Activated CD4-positive, alpha-beta T cell treated with anti-CD3 and anti-CD28 coated beads for 36 hours (primary cell): ENCODE results near the gene NFAT5. TPM values are rescaled to one million over a fixed set of nuclear protein-coding genes. Genes with fewer than 3 reads are reported as not detected.
"Not testable (repeated sequence)": the region's sequence is repeated elsewhere in the genome, so short reads cannot be mapped to it uniquely, and the experiment has no call there.

Source experiments
- ATAC-seq: fragments of 200-7000 bp; cut with Tn5 transposase; one replicate; pipeline ENCODE4 v1.10.0; 2021; ENCODE audit warnings: mild to moderate bottlenecking, moderate library complexity
- CTCF ChIA-PET: fragments of 350-600 bp; sonication (Branson Sonifier 250); formaldehyde crosslinking; loops from one replicate; lab custom pipeline; 2021; ENCODE audit warnings: antibody characterized with exemption; lab: Charles Lee
- POLR2A ChIA-PET: fragments of 350-600 bp; sonication (Branson Sonifier 250); formaldehyde crosslinking; loops from one replicate; lab custom pipeline; 2021; ENCODE audit warnings: antibody characterized with exemption, inconsistent platforms; lab: Charles Lee
- DNase-seq: peaks from one replicate; pipeline ENCODE4 v3.0.0-alpha.2; 2020
- H3K27ac Mint-ChIP-seq: one replicate; pipeline ENCODE4 v1.8.0; 2021; ENCODE audit warnings: mixed read lengths
- H3K27me3 Mint-ChIP-seq: one replicate; pipeline ENCODE4 v1.8.0; 2021; ENCODE audit warnings: mixed read lengths
- H3K36me3 Mint-ChIP-seq: one replicate; pipeline ENCODE4 v1.8.0; 2021; ENCODE audit warnings: low read depth, mixed read lengths
- H3K4me1 Mint-ChIP-seq: one replicate; pipeline ENCODE4 v1.8.0; 2021; ENCODE audit warnings: mixed read lengths
- H3K4me3 Mint-ChIP-seq: one replicate; pipeline ENCODE4 v1.8.0; 2021; ENCODE audit warnings: mild to moderate bottlenecking, moderate library complexity, mixed read lengths
- H3K9me3 Mint-ChIP-seq: one replicate; pipeline ENCODE4 v1.8.0; 2021; ENCODE audit warnings: low read depth, mixed read lengths
- intact Hi-C, 2 experiments: fragments of 100-400 bp; cut with DNase I in 1 of 2; cut with micrococcal nuclease in 1 of 2; formaldehyde crosslinking; loops; one replicate each; pipeline versions ENCODE4 v1.14.2 to v1.15.1; 2022 to 2024; cut with DNase I, micrococcal nuclease
- total RNA-seq, 2 experiments: library from RNA; stranded (reverse); gene quantifications; one replicate each; pipeline ENCODE4 v1.2.3, GENCODE V29; 2021

The NFAT5 gene
- 10 to 100 TPM; 29.6 to 37.9 TPM for total RNA-seq

- CTCF ChIA-PET, result interaction anchor here (1.1 kb wide), 1 partner anchor 173 kb away, joined by 3 read pairs; no protein-coding TSS in a partner anchor
- peak within 1 kb of the TSS; percentile 99 for H3K27ac Mint-ChIP-seq
- peak; percentile 25 for ATAC-seq
- H3K27me3 Mint-ChIP-seq, result no peaks in the 10 kb centered on the region
- no peaks in the 10 kb centered on the region for H3K9me3 Mint-ChIP-seq
- H3K4me1 Mint-ChIP-seq, result peaks cover 54% of the 10 kb centered on the region
- H3K36me3 Mint-ChIP-seq, result peaks cover 24% of the 10 kb centered on the region
- POLR2A ChIA-PET, result interaction anchor here (1.4 to 2.2 kb wide), 2 partner anchors 7 to 96 kb away, joined by 3 to 6 read pairs; no protein-coding TSS in a partner anchor
- peak within 1 kb of the TSS; percentile 99 for H3K4me3 Mint-ChIP-seq
- intact Hi-C loops, result loop anchor here (1.0 to 10.0 kb wide), 15 partner anchors 42 to 1481 kb away; partner anchors contain the start of genes PDF (in 2 of the 2), CHTF8 (in 1 of the 2), COG8 (in 1 of the 2) and CYB5B (in 1 of the 2)
- peak; percentile 94 for DNase-seq
Observed at GRCh38 chr16:69565671-69566239, at the start of gene NFAT5. Gene NFAT5 (plus strand): TSS chr16:69565966. CDS start chr16:69566302, 336 bp downstream.

DNA sequence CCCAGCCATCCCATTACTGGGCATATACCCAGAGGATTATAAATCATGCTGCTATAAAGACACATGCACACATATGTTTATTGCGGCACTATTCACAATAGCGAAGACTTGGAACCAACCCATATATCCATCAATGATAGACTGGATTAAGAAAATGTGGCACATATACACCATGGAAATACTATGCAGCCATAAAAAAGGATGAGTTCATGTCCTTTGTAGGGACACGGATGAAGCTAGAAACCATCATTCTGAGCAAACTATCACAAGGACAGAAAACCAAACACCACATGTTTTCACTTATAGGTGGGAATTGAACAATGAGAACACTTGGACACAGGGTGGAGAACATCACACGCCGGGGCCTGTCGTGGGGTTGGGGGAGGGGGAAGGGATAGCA, 47.9 kb upstream of the NFAT5 start:
- H3K36me3 Mint-ChIP-seq, H3K9me3 Mint-ChIP-seq, H3K4me3 Mint-ChIP-seq, intact Hi-C loops, H3K27me3 Mint-ChIP-seq, ATAC-seq, H3K27ac Mint-ChIP-seq, DNase-seq, POLR2A ChIA-PET, CTCF ChIA-PET: not testable (repeated sequence)
- peaks cover 34% of the 10 kb centered on the region for H3K4me1 Mint-ChIP-seq

GRCh38 chr16:69520413-69520799, 45.4 kb upstream of the NFAT5 start:
- ATAC-seq (no peak), DNase-seq (no peak)
- peaks cover 2% of the 10 kb centered on the region for H3K9me3 Mint-ChIP-seq
- POLR2A ChIA-PET, result interaction anchor here (0.8 kb wide), 1 partner anchor 95 kb away, joined by 6 read pairs; no protein-coding TSS in a partner anchor
- intact Hi-C loops, result loop anchor here in 1 of 2 experiments (5.0 kb wide), 1 partner anchor 42 kb away; no protein-coding TSS in a partner anchor
- no peaks in the 10 kb centered on the region for H3K27me3 Mint-ChIP-seq
- peaks cover 26% of the 10 kb centered on the region for H3K4me1 Mint-ChIP-seq
- peaks cover 1% of the 10 kb centered on the region for H3K36me3 Mint-ChIP-seq
- no peak overlapping the region for H3K4me3 Mint-ChIP-seq
- H3K27ac Mint-ChIP-seq, result peak overlapping the region; percentile 85
- CTCF ChIA-PET, result interaction anchor here (0.7 to 1.1 kb wide), 4 partner anchors 18 to 124 kb away, joined by 3 to 4 read pairs (median 3); no protein-coding TSS in a partner anchor

DNA sequence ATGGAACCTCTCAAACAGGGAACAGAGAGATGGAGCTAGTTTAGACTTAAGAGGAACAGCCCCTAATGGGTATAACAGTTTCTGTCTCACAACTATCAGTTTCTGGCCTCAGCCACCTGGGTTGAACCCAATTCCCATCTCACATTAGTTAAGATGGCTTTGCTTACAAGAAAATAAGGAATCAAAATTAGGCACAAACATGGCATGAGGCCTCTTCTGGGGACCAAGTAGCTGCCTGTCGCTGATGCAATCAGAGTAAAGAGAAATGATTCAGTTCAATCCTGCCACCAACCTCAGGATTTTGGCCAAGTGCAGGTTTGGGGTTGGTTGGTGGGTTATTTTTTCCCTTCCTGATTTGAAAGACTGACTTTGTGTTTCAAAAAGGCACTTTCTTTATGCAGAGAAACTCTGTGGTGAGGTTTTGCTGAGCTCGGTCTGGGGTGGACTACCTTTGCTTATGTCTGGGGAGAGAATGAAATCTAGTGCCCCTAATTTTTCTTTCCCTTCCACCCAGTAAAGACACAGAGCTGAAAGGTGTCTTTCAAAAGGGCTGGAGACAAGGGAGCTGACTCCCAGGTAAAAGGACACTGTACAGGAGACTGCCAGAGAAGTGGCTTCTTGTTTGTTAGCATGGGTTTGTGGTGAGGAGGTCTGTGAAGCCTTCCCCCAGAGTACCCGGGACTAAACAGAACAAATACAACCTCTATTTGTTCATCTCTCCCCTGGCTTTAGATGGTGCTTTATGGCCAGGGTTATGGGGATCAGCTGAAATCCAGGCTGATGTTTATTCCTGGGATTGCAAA, 44.8 kb upstream of the NFAT5 start:
- Mint-ChIP-seq H3K4me1 (peaks cover 26% of the 10 kb centered on the region), H3K9me3 (peaks cover 2% of the 10 kb centered on the region), H3K27ac (peak overlapping the region; percentile 85), H3K36me3 (peaks cover 1% of the 10 kb centered on the region), H3K4me3 (peak overlapping the region; percentile 7), H3K27me3 (no peaks in the 10 kb centered on the region)
- CTCF ChIA-PET, result interaction anchor here (0.7 to 1.1 kb wide), 4 partner anchors 18 to 125 kb away, joined by 3 to 4 read pairs (median 3); no protein-coding TSS in a partner anchor
- POLR2A ChIA-PET, result interaction anchor here (0.6 to 1.1 kb wide), 3 partner anchors 52 to 138 kb away, joined by 3 to 6 read pairs (median 3); no protein-coding TSS in a partner anchor
- DNase-seq, result peak; percentile 71
- intact Hi-C loops, result loop anchor here (1.0 to 5.0 kb wide), 3 partner anchors 9 to 44 kb away; partner anchors contain the start of gene NFAT5 (in 1 of the 2)
- peak; percentile 83 for ATAC-seq

- Mint-ChIP-seq H3K4me1 (peaks cover 26% of the 10 kb centered on the region), H3K9me3 (peaks cover 2% of the 10 kb centered on the region), H3K36me3 (peaks cover 1% of the 10 kb centered on the region), H3K27ac (peak overlapping the region; percentile 85), H3K27me3 (no peaks in the 10 kb centered on the region), H3K4me3 (no peak overlapping the region)
- ATAC-seq (no peak), DNase-seq (no peak)
- intact Hi-C loops, result loop anchor here in 1 of 2 experiments (5.0 kb wide), 1 partner anchor 40 kb away; no protein-coding TSS in a partner anchor
- POLR2A ChIA-PET, result interaction anchor here (1.6 kb wide), 1 partner anchor 42 kb away, joined by 5 read pairs; no protein-coding TSS in a partner anchor
- CTCF ChIA-PET, result interaction anchor here (0.8 kb wide), 1 partner anchor 11 kb away, joined by 3 read pairs; no protein-coding TSS in a partner anchor
Observed at GRCh38 chr16:69522041-69522578, 43.7 kb upstream of the NFAT5 start.

DNA sequence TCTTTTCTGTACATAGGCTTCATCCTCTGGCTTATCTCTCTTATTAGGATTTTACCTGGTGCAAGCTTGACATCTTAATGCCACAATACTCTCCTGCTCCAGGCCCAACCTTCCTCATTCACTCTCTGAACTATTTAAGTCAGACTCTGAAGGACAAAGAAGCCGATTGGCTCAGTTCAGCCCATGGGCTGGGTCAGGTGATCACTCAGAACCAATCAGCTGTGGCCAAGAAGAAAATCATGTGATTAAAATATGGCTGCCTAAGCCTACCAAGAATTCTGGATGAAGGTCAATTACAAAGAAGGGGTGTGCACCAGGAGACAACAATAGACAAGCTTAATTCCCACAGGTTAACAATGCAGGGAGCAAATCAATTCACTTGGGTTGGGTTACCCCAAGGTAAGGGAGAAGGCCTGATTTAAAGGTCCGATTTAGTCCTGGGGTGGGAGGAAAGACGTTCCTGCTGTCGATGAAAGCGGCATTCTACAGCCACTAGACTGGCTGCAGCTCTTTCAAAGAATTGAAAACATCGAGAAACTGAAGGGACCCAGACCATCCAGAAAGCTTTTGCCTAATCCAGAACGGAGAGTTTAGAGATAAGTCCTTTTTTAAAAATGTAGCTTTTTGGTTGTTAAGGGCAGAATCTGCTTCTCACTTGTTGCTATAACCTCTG, 42.9 kb upstream of the NFAT5 start:
- H3K27me3 Mint-ChIP-seq, result no peaks in the 10 kb centered on the region
- DNase-seq, result peak; percentile 40
- ChIA-PET POLR2A (interaction anchor here (0.6 to 1.6 kb wide), 2 partner anchors 41 to 96 kb away, joined by 3 to 5 read pairs; no protein-coding TSS in a partner anchor), CTCF (interaction anchor here (0.8 kb wide), 1 partner anchor 12 kb away, joined by 3 read pairs; no protein-coding TSS in a partner anchor)
- ATAC-seq, result peak; percentile 36
- H3K4me1 Mint-ChIP-seq, result peaks cover 26% of the 10 kb centered on the region
- no peak overlapping the region for H3K4me3 Mint-ChIP-seq
- H3K36me3 Mint-ChIP-seq, result peaks cover 1% of the 10 kb centered on the region
- peaks cover 2% of the 10 kb centered on the region for H3K9me3 Mint-ChIP-seq
- intact Hi-C loops, result loop anchor here in 1 of 2 experiments (5.0 kb wide), 1 partner anchor 39 kb away; no protein-coding TSS in a partner anchor
- peak overlapping the region; percentile 39 for H3K27ac Mint-ChIP-seq

- POLR2A ChIA-PET, result interaction anchor here (0.5 kb wide), 1 partner anchor 21 kb away, joined by 8 read pairs; no protein-coding TSS in a partner anchor
- Mint-ChIP-seq H3K36me3 (peaks cover 1% of the 10 kb centered on the region), H3K4me3 (no peak overlapping the region), H3K27ac (no peak overlapping the region), H3K27me3 (no peaks in the 10 kb centered on the region), H3K9me3 (peaks cover 2% of the 10 kb centered on the region), H3K4me1 (peaks cover 26% of the 10 kb centered on the region)
- CTCF ChIA-PET, result no interaction called here
- DNase-seq (no peak), ATAC-seq (no peak)
- intact Hi-C loops, result loop anchor here in 1 of 2 experiments (5.0 kb wide), 1 partner anchor 39 kb away; no protein-coding TSS in a partner anchor
Observed at GRCh38 chr16:69523566-69524305, 42.0 kb upstream of the NFAT5 start.

DNA sequence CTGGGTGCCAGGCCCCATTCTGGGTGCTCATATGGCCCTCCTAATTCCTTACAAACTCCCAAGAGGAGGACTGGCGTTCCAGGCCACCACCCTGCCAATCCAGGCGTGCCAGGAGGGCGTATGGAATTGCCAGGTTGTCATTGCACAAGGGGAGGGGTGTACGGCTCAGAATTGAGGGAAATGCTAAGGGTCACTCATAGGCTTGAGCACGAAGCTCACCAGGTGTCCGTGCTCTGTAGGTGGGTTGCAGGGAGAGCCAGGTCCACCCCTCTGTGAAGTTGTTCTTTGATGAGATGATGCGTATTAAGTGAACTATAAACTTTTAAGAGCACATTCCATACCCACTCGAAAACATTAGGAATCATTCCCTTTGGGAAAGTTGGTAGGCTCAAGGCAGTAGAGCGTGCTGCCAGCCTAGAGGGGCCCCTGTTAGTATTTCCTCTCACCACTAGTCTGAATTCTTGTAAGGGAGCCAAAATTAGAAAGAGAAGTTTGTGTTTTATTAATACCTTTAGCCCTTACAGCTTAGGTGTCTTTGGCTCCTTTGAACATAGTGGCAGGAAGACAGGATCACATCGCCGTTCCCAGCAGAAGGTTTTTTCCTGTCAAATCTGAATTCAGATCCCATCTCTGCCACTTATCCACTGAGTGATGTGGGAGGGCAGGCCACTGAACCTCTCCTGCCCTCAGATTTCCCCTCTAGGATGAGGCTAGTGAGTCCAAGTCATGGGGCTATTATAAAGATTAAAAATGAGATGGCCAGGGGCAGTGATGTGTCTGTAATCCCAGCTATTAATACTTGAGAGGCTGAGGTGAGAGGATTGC, 38.7 kb upstream of the NFAT5 start:
- no peak overlapping the region for H3K4me3 Mint-ChIP-seq
- intact Hi-C loops, result no loop called here

DNA sequence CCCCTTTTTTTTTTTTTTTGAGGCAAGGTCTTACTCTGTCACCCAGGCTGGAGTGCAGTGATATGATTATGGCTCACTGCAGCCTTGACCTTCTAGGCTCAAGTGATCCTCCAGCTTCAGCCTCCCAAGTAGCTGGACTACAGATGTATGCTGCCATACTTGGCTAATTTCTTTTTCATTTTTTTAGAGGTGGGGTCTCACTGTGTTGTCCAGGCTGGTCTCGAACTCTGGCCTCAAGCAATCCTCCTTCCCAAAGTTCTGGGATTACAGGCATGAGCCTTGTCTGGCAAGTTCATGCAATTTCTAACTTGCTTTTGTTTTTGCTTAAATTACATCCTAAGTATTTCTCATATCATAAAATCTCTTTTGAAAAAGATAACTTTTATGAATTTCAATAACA, 33.8 kb upstream of the NFAT5 start:
- Mint-ChIP-seq H3K27me3 (peaks cover 1% of the 10 kb centered on the region), H3K4me1 (peaks cover 33% of the 10 kb centered on the region), H3K27ac (no peak overlapping the region), H3K9me3 (no peaks in the 10 kb centered on the region), H3K4me3 (no peak overlapping the region), H3K36me3 (no peaks in the 10 kb centered on the region)
- ChIA-PET POLR2A (interaction anchor here (0.6 kb wide), 1 partner anchor 23 kb away, joined by 3 read pairs; no protein-coding TSS in a partner anchor), CTCF (interaction anchor here (1.4 kb wide), 1 partner anchor 135 kb away, joined by 5 read pairs; no protein-coding TSS in a partner anchor)
- DNase-seq, result no peak
- no peak for ATAC-seq
- intact Hi-C loops, result no loop called here

More for the DNA sequence above, 38.7 kb upstream of the NFAT5 start:
- H3K9me3 Mint-ChIP-seq, result no peaks in the 10 kb centered on the region
- H3K27ac Mint-ChIP-seq, result no peak overlapping the region
- ChIA-PET CTCF (no interaction called here), POLR2A (interaction anchor here (0.6 kb wide), 1 partner anchor 57 kb away, joined by 3 read pairs; no protein-coding TSS in a partner anchor)
- DNase-seq (no peak), ATAC-seq (no peak)
- H3K27me3 Mint-ChIP-seq, result no peaks in the 10 kb centered on the region
- peaks cover 27% of the 10 kb centered on the region for H3K4me1 Mint-ChIP-seq
- H3K36me3 Mint-ChIP-seq, result no peaks in the 10 kb centered on the region
